Liver (tissue), 3 donors: ENCODE results near the gene TMEM204.
A peak's percentile ranks its signal among the peaks of the same experiment; 100 is the strongest.

ENCODE experiments used
- ATF3 ChIP-seq: IDR thresholded peaks from 2 replicates; pipeline ENCODE4 v1.6.1; 2016; ENCODE audit warnings: antibody characterized with exemption
- FOXA1 ChIP-seq: IDR thresholded peaks from 2 replicates; pipeline ENCODE4 v1.6.1; 2016; ENCODE audit warnings: antibody characterized with exemption
- GABPA ChIP-seq, 2 donors: IDR thresholded peaks in 1 of 2; conservative IDR thresholded peaks in 1 of 2; 2 replicates each; pipeline ENCODE4 v1.6.1; 2016; ENCODE audit warnings: antibody characterized with exemption in 2 of 2, mild to moderate bottlenecking in 1 of 2, moderate library complexity in 1 of 2
- HNF4G ChIP-seq: IDR thresholded peaks from 2 replicates; pipeline ENCODE4 v1.6.1; 2016; ENCODE audit warnings: antibody characterized with exemption
- RAD21 ChIP-seq, 2 donors: IDR thresholded peaks; 2 replicates each; pipeline ENCODE4 v1.6.1; 2016; ENCODE audit warnings: antibody characterized with exemption in 2 of 2, mild to moderate bottlenecking in 2 of 2
- SP1 ChIP-seq: IDR thresholded peaks from 2 replicates; pipeline ENCODE4 v1.6.1; 2018; ENCODE audit warnings: antibody characterized with exemption, mild to moderate bottlenecking
- YY1 ChIP-seq: IDR thresholded peaks from 2 replicates; pipeline ENCODE4 v1.6.1; 2016; ENCODE audit warnings: antibody characterized with exemption, mild to moderate bottlenecking
- ZBTB33 ChIP-seq: IDR thresholded peaks from 2 replicates; pipeline ENCODE4 v1.6.1; 2016; ENCODE audit warnings: antibody characterized with exemption
- TF ChIP-seq, protein P1 (sequence below): fragments of 150-350 bp; IDR thresholded peaks from 2 replicates; pipeline ENCODE4 v1.5.1; 2017; ENCODE audit warnings: improper control_type of control experiment, low read depth, low read length; ENCODE audit not compliant: missing input control
- TF ChIP-seq, protein P2 (sequence below): IDR thresholded peaks from 2 replicates; pipeline ENCODE4 v1.6.1; 2016; ENCODE audit warnings: antibody characterized with exemption, mild to moderate bottlenecking
- donor health status: healthy.
- donor health status: healthy.

- TF ChIP-seq, protein P1, sequence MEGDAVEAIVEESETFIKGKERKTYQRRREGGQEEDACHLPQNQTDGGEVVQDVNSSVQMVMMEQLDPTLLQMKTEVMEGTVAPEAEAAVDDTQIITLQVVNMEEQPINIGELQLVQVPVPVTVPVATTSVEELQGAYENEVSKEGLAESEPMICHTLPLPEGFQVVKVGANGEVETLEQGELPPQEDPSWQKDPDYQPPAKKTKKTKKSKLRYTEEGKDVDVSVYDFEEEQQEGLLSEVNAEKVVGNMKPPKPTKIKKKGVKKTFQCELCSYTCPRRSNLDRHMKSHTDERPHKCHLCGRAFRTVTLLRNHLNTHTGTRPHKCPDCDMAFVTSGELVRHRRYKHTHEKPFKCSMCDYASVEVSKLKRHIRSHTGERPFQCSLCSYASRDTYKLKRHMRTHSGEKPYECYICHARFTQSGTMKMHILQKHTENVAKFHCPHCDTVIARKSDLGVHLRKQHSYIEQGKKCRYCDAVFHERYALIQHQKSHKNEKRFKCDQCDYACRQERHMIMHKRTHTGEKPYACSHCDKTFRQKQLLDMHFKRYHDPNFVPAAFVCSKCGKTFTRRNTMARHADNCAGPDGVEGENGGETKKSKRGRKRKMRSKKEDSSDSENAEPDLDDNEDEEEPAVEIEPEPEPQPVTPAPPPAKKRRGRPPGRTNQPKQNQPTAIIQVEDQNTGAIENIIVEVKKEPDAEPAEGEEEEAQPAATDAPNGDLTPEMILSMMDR = no peak
- TF ChIP-seq, protein P2, sequence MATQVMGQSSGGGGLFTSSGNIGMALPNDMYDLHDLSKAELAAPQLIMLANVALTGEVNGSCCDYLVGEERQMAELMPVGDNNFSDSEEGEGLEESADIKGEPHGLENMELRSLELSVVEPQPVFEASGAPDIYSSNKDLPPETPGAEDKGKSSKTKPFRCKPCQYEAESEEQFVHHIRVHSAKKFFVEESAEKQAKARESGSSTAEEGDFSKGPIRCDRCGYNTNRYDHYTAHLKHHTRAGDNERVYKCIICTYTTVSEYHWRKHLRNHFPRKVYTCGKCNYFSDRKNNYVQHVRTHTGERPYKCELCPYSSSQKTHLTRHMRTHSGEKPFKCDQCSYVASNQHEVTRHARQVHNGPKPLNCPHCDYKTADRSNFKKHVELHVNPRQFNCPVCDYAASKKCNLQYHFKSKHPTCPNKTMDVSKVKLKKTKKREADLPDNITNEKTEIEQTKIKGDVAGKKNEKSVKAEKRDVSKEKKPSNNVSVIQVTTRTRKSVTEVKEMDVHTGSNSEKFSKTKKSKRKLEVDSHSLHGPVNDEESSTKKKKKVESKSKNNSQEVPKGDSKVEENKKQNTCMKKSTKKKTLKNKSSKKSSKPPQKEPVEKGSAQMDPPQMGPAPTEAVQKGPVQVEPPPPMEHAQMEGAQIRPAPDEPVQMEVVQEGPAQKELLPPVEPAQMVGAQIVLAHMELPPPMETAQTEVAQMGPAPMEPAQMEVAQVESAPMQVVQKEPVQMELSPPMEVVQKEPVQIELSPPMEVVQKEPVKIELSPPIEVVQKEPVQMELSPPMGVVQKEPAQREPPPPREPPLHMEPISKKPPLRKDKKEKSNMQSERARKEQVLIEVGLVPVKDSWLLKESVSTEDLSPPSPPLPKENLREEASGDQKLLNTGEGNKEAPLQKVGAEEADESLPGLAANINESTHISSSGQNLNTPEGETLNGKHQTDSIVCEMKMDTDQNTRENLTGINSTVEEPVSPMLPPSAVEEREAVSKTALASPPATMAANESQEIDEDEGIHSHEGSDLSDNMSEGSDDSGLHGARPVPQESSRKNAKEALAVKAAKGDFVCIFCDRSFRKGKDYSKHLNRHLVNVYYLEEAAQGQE = no peak
- TF ChIP-seq GABPA (IDR thresholded peaks at IDR 0.05 in 1 of 2, conservative IDR thresholded peaks at IDR 0.05 in 1 of 2) (no peak), ZBTB33 (no peak), RAD21 (IDR thresholded peaks at IDR 0.05) (no peak), FOXA1 (no peak), SP1 (peak; percentile 50), HNF4G (no peak), YY1 (no peak), ATF3 (no peak)
Measured at GRCh38 chr16:1545044-1546040, 11.9 kb downstream of the TMEM204 start.
